ENCODE measurements around the gene KCNMA1.
"Not testable (repeated sequence)": the region's sequence is repeated elsewhere in the genome, so short reads cannot be mapped to it uniquely, and the experiment has no call there.

The KCNMA1 gene

DNA sequence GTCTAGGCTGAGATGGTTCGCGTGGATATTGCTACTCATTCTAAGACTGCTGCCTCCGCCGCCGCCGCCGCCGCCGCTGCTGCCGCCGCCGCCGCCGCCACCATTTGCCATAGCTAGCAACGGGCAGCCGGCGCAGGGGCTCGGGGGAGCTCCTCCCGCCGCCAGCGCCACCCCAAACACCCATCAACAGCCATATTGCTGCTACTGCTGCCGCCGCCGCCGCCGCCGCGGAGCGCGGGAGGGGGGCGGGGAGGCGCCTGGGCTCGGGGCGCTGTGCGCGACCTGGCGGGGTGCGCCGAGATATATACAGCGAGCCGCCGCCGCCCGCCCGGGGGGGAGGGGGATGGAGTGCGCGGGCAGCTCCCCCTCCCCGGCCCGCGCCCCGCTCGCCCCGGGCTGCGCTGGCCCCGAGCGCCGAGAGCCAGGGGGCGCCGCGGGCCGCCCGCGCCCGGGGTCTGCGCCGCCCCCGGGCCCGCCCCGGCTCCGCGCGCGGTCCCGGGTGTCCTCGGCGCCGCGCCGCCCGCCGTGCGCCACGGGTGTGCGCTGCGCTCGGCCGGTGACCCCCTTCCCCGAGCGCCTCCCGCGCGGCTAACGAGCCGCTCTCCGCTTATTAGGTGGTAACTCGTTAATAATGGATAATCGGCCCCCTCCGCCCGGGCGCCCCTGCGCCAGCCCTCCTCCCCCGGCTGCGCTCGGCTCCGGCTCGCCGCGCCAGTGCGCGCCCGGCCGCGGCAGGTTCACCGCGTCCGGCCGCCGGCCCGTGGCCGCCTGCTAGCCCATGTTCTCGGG is at the start of gene KCNMA1:
TSS of gene KCNMA1 (minus strand) at position 277 of the 789 bp plus-strand sequence.
- H3K4me3 ChIP-seq (replicated peaks; ENCODE audit: low read depth, low read length) = peak within 1 kb of the TSS; percentile 66
- no peaks in the 10 kb centered on the region for H3K36me3 ChIP-seq (ENCODE audit: control insufficient read depth, insufficient read depth, low read length)
- DNase-seq (ENCODE audit: extremely low read depth, insufficient read length) = peak; percentile 56
- TF ChIP-seq, protein P1, sequence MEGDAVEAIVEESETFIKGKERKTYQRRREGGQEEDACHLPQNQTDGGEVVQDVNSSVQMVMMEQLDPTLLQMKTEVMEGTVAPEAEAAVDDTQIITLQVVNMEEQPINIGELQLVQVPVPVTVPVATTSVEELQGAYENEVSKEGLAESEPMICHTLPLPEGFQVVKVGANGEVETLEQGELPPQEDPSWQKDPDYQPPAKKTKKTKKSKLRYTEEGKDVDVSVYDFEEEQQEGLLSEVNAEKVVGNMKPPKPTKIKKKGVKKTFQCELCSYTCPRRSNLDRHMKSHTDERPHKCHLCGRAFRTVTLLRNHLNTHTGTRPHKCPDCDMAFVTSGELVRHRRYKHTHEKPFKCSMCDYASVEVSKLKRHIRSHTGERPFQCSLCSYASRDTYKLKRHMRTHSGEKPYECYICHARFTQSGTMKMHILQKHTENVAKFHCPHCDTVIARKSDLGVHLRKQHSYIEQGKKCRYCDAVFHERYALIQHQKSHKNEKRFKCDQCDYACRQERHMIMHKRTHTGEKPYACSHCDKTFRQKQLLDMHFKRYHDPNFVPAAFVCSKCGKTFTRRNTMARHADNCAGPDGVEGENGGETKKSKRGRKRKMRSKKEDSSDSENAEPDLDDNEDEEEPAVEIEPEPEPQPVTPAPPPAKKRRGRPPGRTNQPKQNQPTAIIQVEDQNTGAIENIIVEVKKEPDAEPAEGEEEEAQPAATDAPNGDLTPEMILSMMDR (IDR thresholded peaks at IDR 0.05; ENCODE audit: insufficient read depth, low read length, poor library complexity, severe bottlenecking) = no peak
- H3K27me3 ChIP-seq (replicated peaks; ENCODE audit: control insufficient read depth, insufficient read depth, low read length) = peaks cover 3% of the 10 kb centered on the region; the same call in 1 of the 2 replicates

DNA sequence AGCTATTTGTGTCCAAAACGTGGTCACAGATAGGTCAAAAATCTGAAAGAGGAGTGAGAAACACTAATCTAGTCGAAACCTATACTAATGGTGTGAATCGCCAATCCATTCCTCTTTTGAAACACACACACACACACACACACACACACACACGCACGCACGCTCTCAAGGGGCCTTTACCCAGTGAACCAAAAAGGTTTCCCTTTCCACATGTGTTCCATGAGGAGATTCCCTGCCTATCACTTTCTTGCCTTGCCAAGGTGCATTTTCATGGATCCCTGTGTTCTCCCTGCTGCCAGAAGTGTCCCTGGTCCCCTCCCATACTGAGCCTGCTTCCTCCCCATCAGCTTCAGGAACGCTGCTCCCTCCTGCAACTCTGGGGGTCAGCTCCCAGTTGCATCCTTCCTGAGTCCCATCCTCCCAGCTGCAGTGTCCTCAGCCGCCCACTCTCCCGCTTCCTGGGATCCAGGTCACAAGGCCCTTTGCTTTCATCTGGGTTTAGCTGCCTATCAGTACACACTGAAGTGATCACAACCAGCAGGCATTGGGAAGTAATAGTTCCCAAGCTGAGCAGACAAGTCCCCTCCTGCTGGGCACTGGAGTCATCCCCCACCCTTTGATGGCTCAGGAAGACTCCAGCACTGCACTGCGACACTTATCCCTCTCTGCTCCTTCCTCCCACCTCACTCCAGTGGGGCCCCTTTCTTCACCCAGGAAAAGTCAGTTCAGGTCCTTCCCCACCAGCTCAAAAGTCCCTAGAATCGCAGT is 49.2 kb upstream of the KCNMA1 start:
- no peaks in the 10 kb centered on the region for H3K36me3 ChIP-seq (ENCODE audit: control insufficient read depth, insufficient read depth, low read length)
- no peak for DNase-seq (ENCODE audit: extremely low read depth, insufficient read length)
- TF ChIP-seq, protein P1 (IDR thresholded peaks at IDR 0.05; ENCODE audit: insufficient read depth, low read length, poor library complexity, severe bottlenecking) = no peak
- H3K27me3 ChIP-seq (replicated peaks; ENCODE audit: control insufficient read depth, insufficient read depth, low read length) = no peaks in the 10 kb centered on the region
- no peak overlapping the region for H3K4me3 ChIP-seq (replicated peaks; ENCODE audit: low read depth, low read length)

DNA sequence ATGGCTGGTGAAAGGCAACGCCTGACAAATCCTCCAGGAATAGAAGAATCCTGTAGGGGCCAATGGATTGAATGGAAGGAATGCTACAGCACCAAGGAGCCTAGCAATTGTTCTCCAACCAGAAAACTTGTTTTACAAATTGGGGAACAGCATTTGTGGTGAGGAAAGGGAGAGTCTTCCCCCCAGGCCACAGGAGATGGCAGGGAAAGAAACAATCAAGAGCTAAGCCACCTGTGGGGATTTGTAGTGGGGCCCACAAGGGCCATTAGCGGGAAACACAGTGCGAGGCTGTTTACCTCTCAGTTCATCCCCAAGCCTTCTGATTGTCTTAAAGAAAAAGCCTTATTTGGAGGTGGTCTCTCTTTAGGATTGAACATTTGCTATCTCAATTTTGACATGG is 48.5 kb upstream of the KCNMA1 start:
- DNase-seq (ENCODE audit: extremely low read depth, insufficient read length) = no peak

DNA sequence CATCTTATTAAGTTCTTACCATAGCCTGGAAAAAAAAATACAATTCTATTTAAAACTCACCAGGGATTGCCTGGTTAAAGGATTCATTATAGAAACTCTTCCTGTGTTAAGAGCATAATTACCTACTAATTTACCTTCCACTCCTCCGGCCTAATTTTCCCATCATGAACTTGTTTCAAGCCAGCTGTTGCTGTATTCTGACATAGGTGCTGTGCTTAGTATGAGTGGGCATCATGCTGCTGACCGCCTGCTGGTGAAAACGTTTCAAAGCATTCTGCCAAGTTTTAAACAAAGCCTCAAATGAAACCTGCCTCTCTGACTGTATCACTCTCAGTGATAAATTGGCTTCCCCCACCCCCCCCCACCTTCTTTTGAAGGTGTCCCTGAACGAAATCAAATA is 47.8 kb upstream of the KCNMA1 start:
- Histone ChIP-seq H3K27me3 (replicated peaks; ENCODE audit: control insufficient read depth, insufficient read depth, low read length) (no peaks in the 10 kb centered on the region), H3K4me3 (replicated peaks; ENCODE audit: low read depth, low read length) (no peak overlapping the region), H3K36me3 (ENCODE audit: control insufficient read depth, insufficient read depth, low read length) (no peaks in the 10 kb centered on the region)
- TF ChIP-seq, protein P1 (IDR thresholded peaks at IDR 0.05; ENCODE audit: insufficient read depth, low read length, poor library complexity, severe bottlenecking) = peak; percentile 11
- no peak for DNase-seq (ENCODE audit: extremely low read depth, insufficient read length)

More for the DNA sequence above, 48.5 kb upstream of the KCNMA1 start:
- H3K4me3 ChIP-seq (replicated peaks; ENCODE audit: low read depth, low read length) = no peak overlapping the region
- TF ChIP-seq, protein P1 (IDR thresholded peaks at IDR 0.05; ENCODE audit: insufficient read depth, low read length, poor library complexity, severe bottlenecking) = no peak
- H3K27me3 ChIP-seq (replicated peaks; ENCODE audit: control insufficient read depth, insufficient read depth, low read length) = no peaks in the 10 kb centered on the region
- no peaks in the 10 kb centered on the region for H3K36me3 ChIP-seq (ENCODE audit: control insufficient read depth, insufficient read depth, low read length)

DNA sequence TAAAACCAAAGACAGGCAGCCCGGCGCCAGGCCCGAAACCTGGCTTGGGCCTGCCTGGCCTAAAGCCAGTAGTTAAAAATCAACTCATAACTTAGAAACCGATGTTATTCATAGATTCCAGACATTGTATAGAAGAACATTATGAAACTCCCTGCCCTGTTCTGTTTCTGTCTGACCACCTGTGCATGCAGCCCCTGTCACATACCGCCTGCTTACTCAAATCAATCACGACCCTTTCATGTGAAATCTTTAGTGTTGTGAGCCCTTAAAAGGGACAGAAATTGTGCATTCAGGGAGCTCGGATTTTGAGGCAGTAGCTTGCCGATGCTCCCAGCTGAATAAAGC is 45.5 kb upstream of the KCNMA1 start:
- not testable (repeated sequence) for H3K36me3 ChIP-seq (ENCODE audit: control insufficient read depth, insufficient read depth, low read length); H3K27me3 ChIP-seq (replicated peaks; ENCODE audit: control insufficient read depth, insufficient read depth, low read length); H3K4me3 ChIP-seq (replicated peaks; ENCODE audit: low read depth, low read length)
- DNase-seq (ENCODE audit: extremely low read depth, insufficient read length) = peak; percentile 40

DNA sequence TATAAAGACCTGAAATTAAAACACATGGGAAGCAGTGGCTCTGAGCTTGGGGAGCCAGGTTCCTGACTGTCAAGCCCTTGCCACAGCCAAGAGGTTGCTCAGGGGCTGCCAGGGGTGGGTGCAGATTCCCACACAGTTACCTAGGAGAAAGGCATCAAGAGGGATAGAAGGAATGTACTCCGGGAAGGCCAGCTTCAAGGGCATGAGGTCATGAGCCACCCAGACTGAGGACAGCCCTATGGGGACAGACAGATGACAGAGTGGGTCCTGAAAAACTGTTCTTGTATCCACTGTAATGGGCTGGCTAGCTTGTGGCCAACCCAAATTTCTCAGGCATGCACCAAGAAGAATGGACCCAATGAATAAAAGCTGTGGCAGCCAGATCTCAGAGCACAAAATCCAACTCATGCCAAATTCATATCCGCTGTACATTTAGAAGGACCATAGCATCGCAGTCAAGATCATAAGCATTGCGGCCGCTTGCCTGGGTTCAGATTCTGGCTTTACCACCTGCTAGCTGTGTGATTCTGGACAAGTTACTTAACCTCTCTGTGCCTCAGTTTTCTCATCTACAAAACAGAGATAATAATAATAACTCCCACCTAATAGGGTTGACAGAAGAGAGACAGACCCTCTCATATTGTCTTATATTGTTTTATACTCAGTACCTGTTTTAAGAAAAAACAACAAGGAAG is 44.9 kb upstream of the KCNMA1 start:
- Histone ChIP-seq H3K27me3 (replicated peaks; ENCODE audit: control insufficient read depth, insufficient read depth, low read length) (no peaks in the 10 kb centered on the region), H3K36me3 (ENCODE audit: control insufficient read depth, insufficient read depth, low read length) (no peaks in the 10 kb centered on the region), H3K4me3 (replicated peaks; ENCODE audit: low read depth, low read length) (no peak overlapping the region)
- TF ChIP-seq, protein P1 (IDR thresholded peaks at IDR 0.05; ENCODE audit: insufficient read depth, low read length, poor library complexity, severe bottlenecking) = no peak
- DNase-seq (ENCODE audit: extremely low read depth, insufficient read length) = no peak
